RKO (cell line): ENCODE results near the gene SH3PXD2A.
"Not testable (repeated sequence)": the region's sequence is repeated elsewhere in the genome, so short reads cannot be mapped to it uniquely, and the experiment has no call there.

Experiments used
- DNase-seq: peaks from one replicate; pipeline ENCODE4 v3.0.0-alpha.2; 2016; ENCODE audit warnings: low spot score

Gene SH3PXD2A

DNA sequence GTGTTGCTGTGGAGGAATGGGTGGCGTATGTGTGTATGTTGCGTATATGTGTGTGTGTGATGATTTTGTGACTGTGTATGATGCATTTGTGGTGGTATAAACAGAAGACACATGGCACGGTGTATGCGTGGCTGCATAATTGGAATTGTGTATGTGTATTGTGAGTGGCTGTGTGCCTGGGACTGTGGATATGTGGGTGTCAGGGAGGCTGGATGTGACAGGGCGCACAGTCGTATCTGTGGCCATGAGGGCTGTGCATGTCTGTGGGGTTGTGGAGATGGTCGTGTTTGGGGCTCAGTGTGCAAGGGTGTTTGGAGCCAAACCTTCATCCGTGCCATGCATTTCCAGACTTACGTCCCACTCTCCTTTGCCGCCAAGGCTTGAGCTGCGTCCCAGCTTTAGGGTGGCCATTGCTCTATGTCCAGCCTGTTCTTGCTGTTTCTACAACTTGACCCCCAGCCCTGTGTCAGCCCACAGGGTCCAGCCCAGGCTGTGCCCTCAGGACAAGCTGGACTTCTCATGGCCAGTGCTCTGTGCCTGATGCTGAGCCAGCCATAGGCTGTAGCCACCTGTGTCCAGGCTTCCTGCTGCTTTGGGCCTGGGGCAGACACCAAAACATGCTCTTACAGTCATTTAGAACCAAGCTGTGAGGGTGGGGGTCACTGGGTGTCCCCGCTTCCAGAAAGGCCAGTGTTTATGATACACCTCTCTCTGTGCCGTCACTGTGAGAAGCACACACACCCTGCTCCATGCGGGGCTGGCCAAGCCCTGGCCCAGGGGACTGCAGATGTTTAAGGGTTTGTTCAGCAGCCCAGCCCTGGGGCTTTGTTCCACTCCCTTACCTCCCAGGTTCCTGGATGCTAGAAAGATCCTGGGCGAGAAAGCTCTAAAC lies 234.2 kb downstream of the SH3PXD2A start:
- DNase-seq, result no peak

DNA sequence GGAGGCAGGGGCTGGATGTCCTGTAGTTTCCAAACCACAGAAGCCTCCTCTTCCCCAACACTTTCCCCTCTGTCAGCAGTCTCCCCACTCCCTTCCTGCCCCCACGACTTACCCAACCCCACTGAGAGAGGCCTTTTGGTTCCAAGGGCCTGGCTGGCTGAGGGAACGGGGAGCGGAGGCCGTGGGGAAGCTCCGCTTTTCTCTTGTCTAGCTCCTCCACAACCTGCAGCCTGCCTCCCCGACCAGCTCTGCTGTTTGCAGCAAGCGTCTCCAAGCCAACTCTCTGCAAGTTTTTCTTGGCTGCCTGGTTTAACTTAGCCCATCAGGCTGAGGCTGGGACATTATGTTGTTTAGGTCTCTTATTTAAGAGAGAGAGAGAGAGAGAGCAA lies 235.0 kb downstream of the SH3PXD2A start:
- DNase-seq, result no peak

DNA sequence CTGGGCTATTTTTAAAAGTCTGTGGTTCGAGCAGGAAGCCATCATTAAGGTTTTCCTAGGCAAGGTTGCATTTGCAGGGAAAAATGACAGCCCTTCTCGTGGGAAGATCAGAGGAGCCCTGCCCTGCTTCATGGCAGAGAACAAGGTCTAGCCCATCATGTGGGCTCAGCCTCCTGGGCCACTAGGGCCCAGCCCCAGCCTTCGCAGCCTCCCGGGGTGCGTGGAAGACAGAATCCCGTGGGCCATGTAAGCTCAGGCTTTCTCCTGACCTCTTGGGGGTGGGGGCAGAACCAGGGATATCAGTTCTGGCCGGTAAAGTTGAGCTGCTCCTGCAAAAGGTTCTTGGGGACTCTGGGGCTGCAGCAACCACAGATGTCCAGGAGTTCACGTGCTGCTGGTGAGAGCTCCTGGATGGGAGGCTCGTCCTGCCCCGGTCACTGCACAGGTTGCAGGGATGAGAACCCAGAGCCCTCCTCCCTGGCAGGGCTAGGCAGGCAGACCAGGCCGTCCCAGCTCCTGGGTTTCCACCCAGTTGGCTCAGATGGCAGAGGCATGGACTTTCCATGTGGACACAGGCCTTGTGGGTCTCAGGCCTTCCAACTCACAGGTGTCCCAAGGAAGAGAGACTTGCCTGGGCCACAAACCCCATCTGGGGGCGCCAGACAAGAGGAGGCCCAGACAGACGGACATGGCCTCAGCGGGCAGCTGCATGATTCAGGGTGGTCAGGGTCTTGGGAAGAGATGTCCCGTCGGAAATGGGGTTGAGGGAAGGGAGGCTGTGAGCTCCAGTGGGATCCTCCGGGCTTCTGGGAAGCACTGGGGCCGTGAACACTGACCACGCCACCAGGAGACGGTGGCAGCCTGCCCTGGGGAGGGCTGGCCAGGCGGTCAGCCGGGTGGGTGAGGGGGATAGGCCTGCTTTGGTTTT lies 235.7 kb downstream of the SH3PXD2A start:
- DNase-seq, result no peak

DNA sequence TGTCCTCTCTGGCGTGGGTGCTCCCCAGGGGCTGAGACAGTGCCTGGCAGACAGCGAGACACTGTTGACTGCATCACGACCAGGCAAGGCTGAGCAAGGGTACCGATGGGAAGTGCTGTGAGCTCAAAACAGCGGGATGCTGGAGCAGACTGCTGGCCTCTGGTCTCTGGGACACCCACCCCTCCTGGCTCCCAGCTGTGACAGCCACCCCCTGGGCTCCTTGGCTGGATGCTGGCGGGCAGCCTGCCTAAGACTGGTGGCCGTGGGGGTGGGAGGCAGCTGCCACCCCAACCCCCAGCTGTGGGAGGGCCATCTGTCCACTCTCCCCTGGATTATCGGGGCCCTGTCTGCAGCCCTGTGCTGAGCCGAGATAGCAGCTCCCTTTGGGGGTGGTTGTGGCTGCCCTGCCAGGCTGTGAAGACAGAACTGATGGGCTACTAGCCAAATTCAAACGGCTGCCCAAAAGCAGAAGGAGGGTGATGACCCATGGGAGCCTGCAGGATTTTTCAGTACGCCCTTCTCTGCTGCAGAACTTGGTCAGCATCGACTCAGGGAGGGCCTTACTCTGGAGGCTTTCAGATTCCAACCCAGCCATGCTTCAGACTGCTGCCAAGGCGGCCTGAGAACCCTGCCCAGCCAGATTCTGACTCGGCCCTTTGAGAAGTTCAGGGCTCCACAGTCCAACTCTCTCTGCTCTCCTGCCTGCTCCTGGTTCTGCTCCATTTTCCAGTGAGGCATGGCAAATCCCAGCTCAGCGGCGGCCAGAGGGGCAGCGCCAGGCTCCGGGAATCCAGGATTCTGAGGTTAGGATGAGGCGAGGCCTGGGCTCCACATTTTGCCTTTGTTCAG lies 236.6 kb downstream of the SH3PXD2A start:
- DNase-seq, result no peak

DNA sequence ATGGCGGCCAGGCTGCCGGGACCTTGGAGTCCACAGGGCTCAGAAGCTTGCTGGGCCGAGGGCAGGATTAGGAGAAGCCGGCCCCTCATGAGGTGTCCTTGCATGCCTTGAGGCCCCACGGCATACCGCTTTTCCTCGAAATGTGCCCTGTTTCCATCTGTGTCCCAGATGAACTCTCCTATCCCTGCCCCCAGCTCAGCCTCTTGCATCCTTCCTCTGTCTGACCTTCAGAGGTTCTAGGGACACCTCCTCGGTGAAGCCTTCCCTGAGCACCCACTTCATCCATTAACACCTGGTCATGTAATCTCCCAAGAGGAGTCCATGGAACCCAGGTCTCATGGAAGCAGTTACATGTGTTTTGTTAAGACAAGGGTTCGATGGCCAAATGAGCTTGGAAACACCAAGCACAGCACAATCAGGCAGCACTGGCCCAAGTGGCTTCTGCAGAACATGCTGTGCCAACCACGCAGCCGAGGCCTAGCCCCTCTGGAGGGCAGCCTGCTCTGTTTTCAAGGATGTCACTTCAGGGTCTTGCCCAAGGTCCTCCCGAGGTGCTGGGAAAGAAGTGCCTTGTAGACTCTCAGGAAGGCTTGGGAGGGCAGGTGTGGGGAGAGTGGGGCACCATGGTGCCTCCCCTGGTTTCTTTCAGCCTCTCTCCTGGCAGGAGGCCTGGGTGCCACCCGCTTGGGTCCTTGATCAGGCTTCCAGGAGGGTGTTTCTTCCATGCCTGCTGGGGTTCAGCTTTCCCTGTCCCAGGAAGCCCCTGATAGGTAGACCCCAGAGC lies 237.6 kb downstream of the SH3PXD2A start:
- no peak for DNase-seq

DNA sequence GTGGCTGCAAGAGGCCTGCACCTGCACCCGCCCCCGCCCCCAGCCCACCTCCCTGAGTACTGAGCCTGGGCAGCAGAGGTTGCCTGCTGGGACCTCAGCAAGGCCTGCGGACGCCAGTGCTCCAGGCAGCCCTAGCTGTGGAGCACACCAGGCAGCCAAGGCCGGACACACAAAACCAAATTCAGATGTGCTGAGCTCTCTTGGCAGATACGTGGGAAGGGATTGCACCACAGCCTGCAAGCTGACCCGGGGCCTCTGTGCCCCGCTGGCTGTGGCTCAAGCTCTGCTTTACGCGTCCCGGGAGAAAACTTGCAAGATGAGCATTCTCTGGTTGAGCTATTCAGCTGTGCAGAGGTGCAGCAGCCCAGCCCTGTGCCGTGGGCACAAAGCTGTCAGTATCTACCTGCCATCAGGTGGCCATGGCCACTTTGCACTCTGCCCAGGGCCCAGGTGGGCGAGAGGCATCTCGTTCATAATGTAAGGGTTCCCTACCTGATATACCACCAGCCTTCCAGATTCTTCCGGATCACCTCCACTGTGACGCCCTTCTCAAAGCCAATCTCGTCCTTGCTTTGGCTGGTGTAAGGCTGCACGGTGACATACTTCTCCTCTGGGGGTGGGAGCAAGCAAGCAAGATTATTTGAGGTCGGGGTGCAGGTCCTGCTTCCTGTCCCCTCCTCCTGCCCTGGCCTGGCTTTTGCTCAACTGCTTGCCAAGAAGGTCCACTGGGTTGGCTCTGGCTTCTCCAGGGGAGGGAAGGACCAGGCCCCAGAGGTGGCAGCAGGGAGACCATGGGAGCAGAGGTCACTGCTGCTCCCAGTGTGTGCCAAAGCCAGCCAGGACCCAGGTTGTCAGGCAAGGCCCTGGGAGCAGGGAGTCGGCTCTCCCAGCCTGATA lies 238.4 kb downstream of the SH3PXD2A start:
- DNase-seq, result no peak

DNA sequence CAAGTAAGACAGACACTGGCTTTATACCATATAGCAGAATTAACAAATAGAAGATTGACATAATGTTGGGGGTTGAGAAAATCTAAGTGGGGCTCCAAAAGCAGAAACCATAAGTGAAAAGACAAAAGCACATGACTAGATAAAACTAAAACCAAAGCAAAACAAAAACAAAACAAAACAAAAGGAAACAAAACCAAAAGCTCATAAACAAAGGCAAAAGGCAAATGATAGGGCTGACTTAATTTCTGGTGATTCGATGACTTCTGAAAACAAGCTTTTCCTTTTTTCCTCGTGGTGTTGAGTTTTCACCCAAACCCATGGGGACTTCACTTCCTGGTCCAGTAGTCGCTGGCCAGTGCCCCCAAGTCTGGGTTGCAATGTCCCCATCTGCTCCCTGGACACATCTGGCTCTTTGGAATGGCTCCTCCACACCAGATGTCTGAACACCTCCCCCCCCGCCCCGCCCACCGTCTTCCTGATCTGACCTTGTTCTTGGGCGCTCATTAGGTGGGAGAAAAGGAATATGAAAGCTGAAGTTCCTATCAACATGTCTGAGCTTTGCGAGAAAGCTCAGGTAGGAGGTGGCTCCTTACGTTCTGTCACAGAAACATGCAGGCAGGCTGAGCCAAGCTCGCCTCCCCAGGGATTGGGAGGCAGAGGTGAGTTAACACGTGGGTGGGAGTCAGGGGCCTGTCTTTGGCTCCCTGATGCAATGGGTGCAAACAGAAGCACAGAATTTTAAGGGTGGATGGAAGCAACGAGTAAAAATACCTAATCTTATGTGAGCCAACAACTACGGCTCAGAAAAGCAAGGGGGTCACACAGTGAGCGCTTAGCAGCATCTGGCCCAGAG lies 240.8 kb downstream of the SH3PXD2A start:
- no peak for DNase-seq

DNA sequence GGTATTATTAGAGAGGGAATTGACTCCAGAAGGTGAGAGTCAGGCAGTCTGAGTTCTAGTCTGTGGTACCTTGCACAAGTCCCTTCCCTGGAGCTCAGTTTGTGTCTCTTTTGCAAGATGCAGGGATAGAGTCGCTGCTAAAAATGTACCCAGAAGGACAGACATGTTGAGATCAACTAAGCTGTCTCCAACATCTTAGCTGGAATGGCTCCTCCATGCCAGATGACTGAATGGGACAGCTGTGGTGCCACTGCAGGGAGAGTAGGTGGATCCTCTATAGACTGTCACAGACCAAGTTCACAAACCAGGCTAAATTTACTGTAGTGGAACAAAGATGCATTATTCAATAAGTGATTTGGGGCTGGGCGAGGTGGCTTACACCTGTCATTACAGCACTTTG lies 241.8 kb downstream of the SH3PXD2A start:
- no peak for DNase-seq

DNA sequence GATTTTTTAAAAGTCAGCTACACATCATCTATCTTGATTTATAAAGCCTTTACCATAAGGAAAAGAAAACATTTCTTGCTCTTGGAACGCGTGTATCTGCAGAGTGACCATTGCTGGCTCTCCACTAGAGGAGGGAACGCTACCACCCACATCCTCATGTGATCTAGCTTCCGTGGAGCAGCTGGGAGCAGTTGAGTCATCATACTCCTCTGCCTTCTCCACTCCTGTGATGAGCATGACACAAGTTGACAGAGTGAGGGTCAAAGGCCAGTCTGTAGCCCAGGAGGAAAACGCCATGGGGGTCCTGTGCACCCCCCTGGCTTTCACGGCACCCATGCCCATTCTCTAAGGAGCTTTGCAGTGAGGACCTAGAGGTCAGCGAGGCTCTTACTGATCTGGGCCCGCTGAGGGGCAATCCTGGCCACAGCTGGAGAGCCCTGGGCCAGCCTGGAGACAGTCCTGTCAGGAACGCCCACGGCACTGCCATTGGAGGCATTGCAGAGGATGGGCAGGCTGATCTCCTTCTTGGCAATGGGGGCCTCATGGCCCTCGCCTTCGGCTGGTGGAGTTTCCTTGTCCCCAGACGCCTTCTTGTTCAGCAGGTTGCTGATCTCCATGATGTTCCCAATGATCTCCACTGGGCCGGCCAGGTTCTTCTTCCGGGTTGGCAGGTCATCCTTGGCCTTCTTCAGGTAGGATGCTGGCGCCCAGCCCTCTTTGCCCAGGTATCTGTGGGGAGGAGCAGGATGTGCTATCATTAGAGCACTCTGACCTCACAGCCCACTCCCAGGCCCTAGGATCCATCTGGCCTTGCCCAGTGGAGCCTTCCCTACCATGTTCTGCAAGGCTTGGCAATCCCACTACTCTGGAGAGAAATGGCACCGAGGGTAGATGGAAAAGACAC lies 242.7 kb downstream of the SH3PXD2A start:
- peak; percentile 21 for DNase-seq

DNA sequence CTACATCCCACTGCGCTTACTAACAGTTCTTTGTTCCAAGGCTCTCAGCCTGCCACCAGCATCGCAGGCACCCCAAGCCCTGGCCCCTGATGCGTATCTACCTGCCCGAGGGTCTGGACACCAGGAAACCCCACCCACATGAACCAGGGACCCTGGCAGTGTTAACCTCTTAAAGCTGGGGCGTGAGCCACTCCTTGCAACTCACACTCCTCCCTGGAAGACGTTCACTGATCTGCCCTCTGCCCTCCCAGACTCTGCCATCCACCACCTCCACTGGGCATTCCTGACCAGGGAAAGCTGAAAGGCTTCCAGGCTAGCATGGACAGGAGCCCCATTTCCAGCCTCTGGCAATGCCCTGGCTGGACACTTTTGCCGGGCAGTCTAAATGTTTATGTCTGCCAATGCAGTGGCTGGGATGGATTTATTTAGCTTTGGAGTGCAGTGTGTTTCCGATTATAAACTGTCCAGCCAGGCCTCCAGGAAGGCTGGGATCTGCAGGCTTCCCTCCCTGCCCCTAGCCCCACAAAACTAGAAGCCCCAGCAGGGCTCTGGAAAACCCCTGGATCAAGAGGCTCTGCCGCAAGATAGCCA lies 244.4 kb downstream of the SH3PXD2A start:
- no peak for DNase-seq

DNA sequence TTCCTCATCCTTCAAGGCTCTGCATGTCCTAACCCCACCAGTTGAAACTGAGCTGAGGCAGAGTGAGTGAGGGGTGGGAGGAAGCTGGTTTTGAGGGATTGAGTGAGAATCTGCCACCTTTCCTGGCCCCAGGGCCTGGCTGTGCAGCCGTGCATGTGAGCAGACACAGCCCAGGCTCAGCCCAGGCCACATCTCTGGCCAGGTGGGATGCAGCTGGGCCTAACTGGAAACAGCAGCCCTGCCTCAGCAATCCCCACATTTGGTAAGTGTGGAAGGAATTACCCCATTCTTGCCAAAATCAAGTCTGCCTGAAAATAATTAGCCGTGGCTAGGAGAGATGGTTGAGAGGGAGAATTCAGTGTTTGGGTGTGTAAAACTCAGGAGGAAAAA lies 245.3 kb downstream of the SH3PXD2A start:
- no peak for DNase-seq

DNA sequence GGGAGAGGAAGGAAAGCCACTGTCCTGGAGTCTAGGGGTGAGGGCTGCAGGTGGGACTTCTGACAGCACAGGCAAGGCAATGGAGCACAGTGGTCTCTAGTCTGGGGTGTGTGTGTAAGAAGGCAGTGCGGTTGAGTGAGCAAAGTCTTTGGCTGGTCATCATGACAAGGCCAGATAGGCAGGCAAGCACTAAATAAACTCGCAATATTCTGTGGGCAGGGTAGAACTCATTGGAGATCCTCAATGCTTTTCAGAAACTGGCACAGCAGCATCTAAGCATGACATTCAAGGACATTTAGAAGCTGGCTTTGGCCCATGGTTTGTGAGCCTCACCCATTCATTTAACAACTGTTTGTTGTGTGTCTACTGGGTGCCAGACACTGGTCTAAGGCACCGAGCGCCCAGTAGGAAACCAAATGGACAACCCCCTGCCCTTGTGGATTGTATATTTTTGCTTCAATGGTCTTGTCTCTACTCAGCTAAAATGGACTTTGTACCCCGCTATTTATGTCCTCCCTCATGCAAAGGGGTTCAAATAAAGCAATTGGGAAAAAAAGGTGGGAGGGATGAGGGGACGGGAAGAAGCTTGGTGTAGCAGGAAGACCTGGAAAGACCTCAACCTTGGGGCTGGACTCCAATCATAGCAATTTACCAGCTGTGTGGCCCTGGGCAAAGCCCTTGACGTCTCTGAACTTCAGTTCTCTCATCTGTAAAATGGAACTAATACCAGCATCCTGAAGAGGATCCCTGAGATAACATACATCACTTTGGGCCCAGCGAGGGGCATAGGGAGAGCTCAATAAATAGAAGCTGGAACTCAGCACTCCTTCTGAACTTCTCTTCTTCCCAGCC lies 245.9 kb downstream of the SH3PXD2A start:
- no peak for DNase-seq

DNA sequence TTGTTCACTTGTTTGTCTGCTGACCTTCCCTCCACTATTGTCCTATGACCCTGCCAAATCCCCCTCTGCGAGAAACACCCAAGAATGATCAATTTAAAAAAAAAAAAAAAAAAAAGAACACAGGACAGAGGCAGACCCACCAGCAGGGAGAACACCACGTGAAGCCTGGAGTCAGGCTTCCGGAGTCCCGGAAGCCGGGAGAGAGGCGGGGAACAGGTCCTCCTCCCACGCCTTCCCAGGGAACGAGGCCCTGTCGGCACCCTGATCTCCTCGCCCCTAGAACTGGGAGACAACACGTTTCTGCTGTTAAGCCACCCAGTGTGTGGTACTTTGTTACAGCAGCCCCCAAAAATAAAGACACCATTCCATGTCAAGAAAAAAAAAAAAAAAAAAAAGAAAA lies 247.3 kb downstream of the SH3PXD2A start:
- DNase-seq, result not testable (repeated sequence)

DNA sequence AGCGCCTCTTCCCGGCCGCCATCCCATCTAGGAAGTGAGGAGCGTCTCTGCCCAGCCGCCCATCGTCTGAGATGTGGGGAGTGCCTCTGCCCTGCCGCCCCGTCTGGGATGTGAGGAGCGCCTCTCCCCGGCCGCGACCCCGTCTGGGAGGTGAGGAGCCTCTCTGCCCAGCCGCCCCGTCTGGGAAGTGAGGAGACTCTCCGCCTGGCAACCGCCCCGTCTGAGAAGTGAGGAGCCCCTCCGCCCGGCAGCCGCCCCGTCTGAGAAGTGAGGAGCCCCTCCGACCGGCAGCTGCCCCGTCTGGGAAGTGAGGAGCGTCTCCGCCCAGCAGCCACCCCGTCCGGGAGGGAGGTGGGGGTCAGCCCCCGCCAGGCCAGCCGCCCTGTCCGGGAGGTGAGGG lies 248.3 kb downstream of the SH3PXD2A start:
- not testable (repeated sequence) for DNase-seq

DNA sequence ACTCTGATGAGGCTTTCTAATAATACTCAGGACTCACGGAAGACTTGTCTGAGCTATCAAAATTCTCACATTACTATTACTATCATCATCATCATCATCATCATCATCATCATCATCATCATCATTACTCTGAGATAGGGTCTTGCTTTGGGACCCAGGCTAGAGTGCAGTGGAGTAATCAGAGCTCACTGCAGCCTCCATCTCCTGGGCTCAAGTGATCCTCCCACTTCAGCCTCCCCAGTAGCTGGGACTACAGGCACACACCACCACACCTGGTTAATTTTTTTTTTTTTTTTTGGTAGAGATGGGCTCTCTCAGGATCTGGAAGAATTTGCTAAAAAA lies 249.3 kb downstream of the SH3PXD2A start:
- DNase-seq, result not testable (repeated sequence)

DNA sequence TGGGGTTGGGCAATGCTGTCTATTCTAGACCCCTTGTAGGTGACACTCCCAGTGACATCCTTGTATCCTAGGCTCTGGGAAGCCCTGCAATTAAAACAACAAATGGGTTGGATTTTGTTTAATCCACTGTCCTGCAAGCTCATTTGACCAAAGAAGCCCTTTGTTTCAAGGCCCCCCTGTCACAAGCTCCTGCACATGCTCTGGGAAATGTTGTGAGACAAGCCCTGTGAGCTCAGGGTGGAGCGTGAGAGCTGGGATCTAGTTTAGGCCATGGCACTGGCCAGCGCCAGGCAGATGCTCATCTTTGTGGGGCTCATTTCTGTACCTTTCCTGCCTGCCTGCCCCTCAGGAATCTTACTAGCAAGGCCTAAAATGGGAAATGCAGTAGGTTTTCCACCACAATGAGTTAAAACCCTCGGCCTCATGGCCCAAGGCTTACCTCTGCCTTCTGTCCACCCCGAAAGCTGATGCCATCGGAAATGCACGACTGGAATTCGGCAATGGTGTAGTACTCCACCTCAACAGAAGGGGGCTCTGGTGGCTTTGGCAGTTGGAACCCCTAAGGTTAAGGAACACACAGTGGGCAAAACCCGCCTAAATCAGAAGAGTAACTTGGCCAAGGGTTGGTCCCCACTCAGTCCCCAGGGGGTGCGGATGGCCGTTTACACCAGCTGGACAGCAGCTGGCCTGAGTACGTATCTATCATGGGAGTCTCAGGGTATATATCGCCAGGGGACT lies 249.8 kb downstream of the SH3PXD2A start:
- DNase-seq, result peak; percentile 12
